ENCODE measurements around the gene GCDH. TPM values are rescaled to one million over a fixed set of nuclear protein-coding genes. Genes with fewer than 3 reads are reported as not detected.
A peak's percentile ranks its signal among the peaks of the same experiment; 100 is the strongest.

Gene GCDH
- total and polyA plus RNA-seq, 2 donors from 2014 or later, result 21.9 to 45.6 TPM

GRCh38 chr19:12937927-12938778 is 47.2 kb downstream of the GCDH start, which contains the start of gene CALR:
Gene CALR, plus strand, starts transcription at chr19:12938609. Its CDS starts 71 bp downstream, at chr19:12938680.
- intact Hi-C loops (cut with DNase I), result no loop called here
- DNase-seq (peak; percentile 100), FAIRE-seq (peak; percentile 97)
- H3K36me3 ChIP-seq (ENCODE audit: control insufficient read depth in 2 of 3, insufficient read depth in 3 of 3, low read length in 3 of 3), result peaks cover 12 to 27% (median 13%) of the 10 kb centered on the region in 3 donors
- H3K9me3 ChIP-seq (ENCODE audit: control insufficient read depth in 2 of 3, insufficient read depth in 1 of 3, low read length in 3 of 3), result no peaks in the 10 kb centered on the region
- no peak for TF ChIP-seq CTCF (IDR thresholded peaks at IDR 0.05; ENCODE audit: borderline replicate concordance, extremely low read depth, insufficient read depth)
- H3K9ac ChIP-seq (ENCODE audit: low read length in 3 of 3), result peak within 1 kb of the TSS; percentile 91 to 93 (median 93)
- H3K4me3 ChIP-seq (ENCODE audit: low read length in 3 of 3), result peak within 1 kb of the TSS; percentile 91 to 96 (median 91)
- H3K27ac ChIP-seq (ENCODE audit: low read depth in 2 of 2, low read length in 2 of 2), result peak within 1 kb of the TSS; percentile 91 to 92
- peaks cover 0 to 27% (median 25%) of the 10 kb centered on the region in 3 donors for H3K4me1 ChIP-seq (ENCODE audit: control insufficient read depth in 2 of 3, insufficient read depth in 2 of 3, low read depth in 1 of 3, low read length in 3 of 3)
- H3K27me3 ChIP-seq (ENCODE audit: control insufficient read depth, insufficient read depth, low read length), result no peaks in the 10 kb centered on the region

GRCh38 chr19:12938779-12939601 is 48.0 kb downstream of the GCDH start:
- intact Hi-C loops (cut with DNase I), result no loop called here
- Histone ChIP-seq H3K27me3 (ENCODE audit: control insufficient read depth, insufficient read depth, low read length) (no peaks in the 10 kb centered on the region), H3K9me3 (ENCODE audit: control insufficient read depth in 2 of 3, insufficient read depth in 1 of 3, low read length in 3 of 3) (no peaks in the 10 kb centered on the region), H3K36me3 (ENCODE audit: control insufficient read depth in 2 of 3, insufficient read depth in 3 of 3, low read length in 3 of 3) (peaks cover 15 to 34% (median 18%) of the 10 kb centered on the region in 3 donors), H3K4me1 (ENCODE audit: control insufficient read depth in 2 of 3, insufficient read depth in 2 of 3, low read depth in 1 of 3, low read length in 3 of 3) (peaks cover 0 to 33% (median 30%) of the 10 kb centered on the region in 3 donors), H3K4me3 (ENCODE audit: low read length in 3 of 3) (peak overlapping the region; percentile 91 to 96 (median 91)), H3K9ac (ENCODE audit: low read length in 3 of 3) (peak overlapping the region; percentile 91 to 93 (median 93)), H3K27ac (ENCODE audit: low read depth in 2 of 2, low read length in 2 of 2) (peak overlapping the region; percentile 91 to 92)
- FAIRE-seq (no peak), DNase-seq (peak; percentile 50 to 78 (median 66))
- TF ChIP-seq CTCF (IDR thresholded peaks at IDR 0.05; ENCODE audit: borderline replicate concordance, extremely low read depth, insufficient read depth), result no peak

- peak in 1 of 5 donors; percentile 54 for DNase-seq
- Histone ChIP-seq H3K4me1 (ENCODE audit: control insufficient read depth in 2 of 3, insufficient read depth in 2 of 3, low read depth in 1 of 3, low read length in 3 of 3) (peaks cover 0 to 33% (median 26%) of the 10 kb centered on the region in 3 donors), H3K27ac (ENCODE audit: low read depth in 2 of 2, low read length in 2 of 2) (no peak overlapping the region), H3K27me3 (ENCODE audit: control insufficient read depth, insufficient read depth, low read length) (no peaks in the 10 kb centered on the region), H3K36me3 (ENCODE audit: control insufficient read depth in 2 of 3, insufficient read depth in 3 of 3, low read length in 3 of 3) (peaks cover 18 to 34% (median 21%) of the 10 kb centered on the region in 3 donors), H3K9ac (ENCODE audit: low read length in 3 of 3) (peak overlapping the region in 1 of 3 donors; percentile 91), H3K4me3 (ENCODE audit: low read length in 3 of 3) (peak overlapping the region; percentile 22 to 91 (median 91)), H3K9me3 (ENCODE audit: control insufficient read depth in 2 of 3, insufficient read depth in 1 of 3, low read length in 3 of 3) (no peaks in the 10 kb centered on the region)
- TF ChIP-seq CTCF (IDR thresholded peaks at IDR 0.05; ENCODE audit: borderline replicate concordance, extremely low read depth, insufficient read depth), result no peak
- FAIRE-seq, result no peak
- intact Hi-C loops (cut with DNase I), result no loop called here
Measured at GRCh38 chr19:12939975-12940423, 49.0 kb downstream of the GCDH start.

Measured in kidney (tissue), 14 donors.